Kidney epithelial cell (primary cell): ENCODE results near the gene EFNA2. TPM values are rescaled to one million over a fixed set of nuclear protein-coding genes. Genes with fewer than 3 reads are reported as not detected.
"Not testable (repeated sequence)": the region's sequence is repeated elsewhere in the genome, so short reads cannot be mapped to it uniquely, and the experiment has no call there.

Experiments
- DNase-seq: peaks from one replicate; pipeline ENCODE4 v3.0.0-alpha.2; 2010; ENCODE audit warnings: low read depth
- H3K27me3 ChIP-seq: 2 replicates; pipeline ENCODE4 v1.6.0; 2011; ENCODE audit warnings: low read length; ENCODE audit not compliant: control insufficient read depth, insufficient read depth
- H3K36me3 ChIP-seq: 2 replicates; pipeline ENCODE4 v1.5.1; 2011; ENCODE audit warnings: low read length; ENCODE audit not compliant: control insufficient read depth, insufficient read depth
- H3K4me3 ChIP-seq: 2 replicates; pipeline ENCODE4 v1.5.1; 2011; ENCODE audit warnings: low read depth, mild to moderate bottlenecking, control low read depth, low read length
- total RNA-seq: library from RNA; depleted of rRNA; stranded (reverse); fragments of >200 nt; gene quantifications from 2 replicates; pipeline ENCODE4 v1.2.3, GENCODE V29; 2015
- TF ChIP-seq, protein P1 (sequence below): IDR thresholded peaks from 2 replicates; pipeline ENCODE4 v1.5.1; 2011; ENCODE audit warnings: mild to moderate bottlenecking, moderate library complexity, low read length, control low read depth, inconsistent platforms; ENCODE audit not compliant: insufficient read depth, poor library complexity, severe bottlenecking

The EFNA2 gene
- total RNA-seq, 1 donor from 2014 or later, result 5.3 TPM

- no peaks in the 10 kb centered on the region for H3K36me3 ChIP-seq
- TF ChIP-seq, protein P1, sequence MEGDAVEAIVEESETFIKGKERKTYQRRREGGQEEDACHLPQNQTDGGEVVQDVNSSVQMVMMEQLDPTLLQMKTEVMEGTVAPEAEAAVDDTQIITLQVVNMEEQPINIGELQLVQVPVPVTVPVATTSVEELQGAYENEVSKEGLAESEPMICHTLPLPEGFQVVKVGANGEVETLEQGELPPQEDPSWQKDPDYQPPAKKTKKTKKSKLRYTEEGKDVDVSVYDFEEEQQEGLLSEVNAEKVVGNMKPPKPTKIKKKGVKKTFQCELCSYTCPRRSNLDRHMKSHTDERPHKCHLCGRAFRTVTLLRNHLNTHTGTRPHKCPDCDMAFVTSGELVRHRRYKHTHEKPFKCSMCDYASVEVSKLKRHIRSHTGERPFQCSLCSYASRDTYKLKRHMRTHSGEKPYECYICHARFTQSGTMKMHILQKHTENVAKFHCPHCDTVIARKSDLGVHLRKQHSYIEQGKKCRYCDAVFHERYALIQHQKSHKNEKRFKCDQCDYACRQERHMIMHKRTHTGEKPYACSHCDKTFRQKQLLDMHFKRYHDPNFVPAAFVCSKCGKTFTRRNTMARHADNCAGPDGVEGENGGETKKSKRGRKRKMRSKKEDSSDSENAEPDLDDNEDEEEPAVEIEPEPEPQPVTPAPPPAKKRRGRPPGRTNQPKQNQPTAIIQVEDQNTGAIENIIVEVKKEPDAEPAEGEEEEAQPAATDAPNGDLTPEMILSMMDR, result no peak
- peak overlapping the region; percentile 17 for H3K4me3 ChIP-seq
- no peak for DNase-seq
- peaks cover 14% of the 10 kb centered on the region for H3K27me3 ChIP-seq
Observed at GRCh38 chr19:1324806-1325567, 39.3 kb downstream of the EFNA2 start.

GRCh38 chr19:1325568-1326294 lies 40.1 kb downstream of the EFNA2 start:
- H3K4me3 ChIP-seq, result no peak overlapping the region
- TF ChIP-seq, protein P1, result no peak
- peaks cover 15% of the 10 kb centered on the region for H3K27me3 ChIP-seq
- no peak for DNase-seq
- no peaks in the 10 kb centered on the region for H3K36me3 ChIP-seq

DNA sequence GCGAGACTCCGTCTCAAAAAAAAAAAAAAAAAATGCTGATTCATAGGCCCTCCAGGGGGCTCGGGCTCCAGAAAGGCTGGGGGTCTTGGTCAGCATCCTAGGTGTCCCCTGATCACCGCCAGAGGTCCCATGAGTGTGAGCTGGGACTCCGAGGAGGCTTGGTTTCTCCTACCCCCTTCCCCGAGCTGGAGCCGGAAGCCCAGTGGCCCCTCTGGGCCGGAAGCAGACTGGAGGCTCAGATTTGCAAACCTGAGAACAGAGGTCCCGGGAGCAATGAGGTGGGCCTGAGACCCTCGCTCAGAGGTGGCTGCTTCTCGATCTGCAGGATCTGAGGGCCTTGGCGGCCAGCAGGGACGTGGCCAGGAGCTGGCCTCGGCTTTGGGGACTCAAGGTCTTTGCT lies 41.5 kb downstream of the EFNA2 start:
- Histone ChIP-seq H3K36me3 (no peaks in the 10 kb centered on the region), H3K4me3 (no peak overlapping the region), H3K27me3 (peaks cover 19% of the 10 kb centered on the region)
- DNase-seq, result no peak
- TF ChIP-seq, protein P1, result no peak

GRCh38 chr19:1332208-1332607 lies 46.5 kb downstream of the EFNA2 start:
- H3K36me3 ChIP-seq, result not testable (repeated sequence)

DNA sequence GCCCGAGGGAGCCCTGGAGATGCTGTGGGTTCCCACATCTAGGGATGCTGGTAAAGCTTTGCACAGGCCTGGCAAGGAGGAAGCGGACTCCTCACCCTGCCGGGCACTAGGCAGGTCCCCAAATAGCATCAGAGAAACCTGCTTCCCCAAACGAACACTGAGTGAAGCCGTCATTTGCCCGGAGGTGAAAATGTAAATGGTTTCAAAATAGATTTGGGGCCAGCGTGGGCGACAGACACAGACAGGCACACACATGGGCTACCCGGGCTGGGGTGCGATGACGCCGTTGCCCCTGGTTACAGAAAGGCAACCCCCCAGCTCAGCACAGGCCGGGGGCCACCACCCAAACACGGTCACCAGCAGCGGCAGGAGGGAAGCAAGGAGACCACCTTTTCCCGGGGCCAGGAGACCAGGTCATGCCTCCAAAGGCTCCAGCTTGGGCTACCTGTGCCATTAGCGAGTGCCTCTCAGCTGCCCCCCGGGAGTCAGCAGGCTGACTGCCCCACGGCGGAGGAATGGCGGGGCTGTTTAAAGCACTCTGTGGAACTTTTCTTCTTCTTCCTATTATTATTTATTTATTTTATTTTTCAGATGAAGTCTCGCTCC lies 50.5 kb downstream of the EFNA2 start:
- Histone ChIP-seq H3K27me3 (peaks cover 10% of the 10 kb centered on the region), H3K36me3 (no peaks in the 10 kb centered on the region), H3K4me3 (no peak overlapping the region)
- no peak for DNase-seq
- TF ChIP-seq, protein P1, result no peak

More at GRCh38 chr19:1332208-1332607, 46.5 kb downstream of the EFNA2 start:
- H3K4me3 ChIP-seq, DNase-seq, H3K27me3 ChIP-seq: not testable (repeated sequence)
